HG03045 (cell line): Measurements from ENCODE around the gene NCLN.

Source experiments
- ATAC-seq: cut with Tn5 transposase; IDR thresholded peaks from one replicate; pipeline ENCODE4 v1.9.1; 2021; ENCODE audit warnings: mild to moderate bottlenecking, moderate library complexity; ENCODE audit not compliant: unreplicated experiment

NCLN gene

GRCh38 chr19:3253270-3253669 lies 67.5 kb downstream of the NCLN start:
- no peak for ATAC-seq

- ATAC-seq = no peak
Observed at GRCh38 chr19:3254520-3254919, 68.8 kb downstream of the NCLN start.

GRCh38 chr19:3257071-3257470 lies 71.3 kb downstream of the NCLN start:
- ATAC-seq = no peak
